GM18867 (cell line): ENCODE measurements around the gene TMEM82.

Experiments
- ATAC-seq: cut with Tn5 transposase; IDR thresholded peaks from one replicate; pipeline ENCODE4 v1.9.1; 2021; ENCODE audit warnings: mild to moderate bottlenecking, moderate library complexity; ENCODE audit not compliant: unreplicated experiment

TMEM82 gene

GRCh38 chr1:15755021-15755645, 12.8 kb downstream of the TMEM82 start:
- no peak for ATAC-seq

GRCh38 chr1:15755646-15756040, 13.3 kb downstream of the TMEM82 start:
- no peak for ATAC-seq

DNA sequence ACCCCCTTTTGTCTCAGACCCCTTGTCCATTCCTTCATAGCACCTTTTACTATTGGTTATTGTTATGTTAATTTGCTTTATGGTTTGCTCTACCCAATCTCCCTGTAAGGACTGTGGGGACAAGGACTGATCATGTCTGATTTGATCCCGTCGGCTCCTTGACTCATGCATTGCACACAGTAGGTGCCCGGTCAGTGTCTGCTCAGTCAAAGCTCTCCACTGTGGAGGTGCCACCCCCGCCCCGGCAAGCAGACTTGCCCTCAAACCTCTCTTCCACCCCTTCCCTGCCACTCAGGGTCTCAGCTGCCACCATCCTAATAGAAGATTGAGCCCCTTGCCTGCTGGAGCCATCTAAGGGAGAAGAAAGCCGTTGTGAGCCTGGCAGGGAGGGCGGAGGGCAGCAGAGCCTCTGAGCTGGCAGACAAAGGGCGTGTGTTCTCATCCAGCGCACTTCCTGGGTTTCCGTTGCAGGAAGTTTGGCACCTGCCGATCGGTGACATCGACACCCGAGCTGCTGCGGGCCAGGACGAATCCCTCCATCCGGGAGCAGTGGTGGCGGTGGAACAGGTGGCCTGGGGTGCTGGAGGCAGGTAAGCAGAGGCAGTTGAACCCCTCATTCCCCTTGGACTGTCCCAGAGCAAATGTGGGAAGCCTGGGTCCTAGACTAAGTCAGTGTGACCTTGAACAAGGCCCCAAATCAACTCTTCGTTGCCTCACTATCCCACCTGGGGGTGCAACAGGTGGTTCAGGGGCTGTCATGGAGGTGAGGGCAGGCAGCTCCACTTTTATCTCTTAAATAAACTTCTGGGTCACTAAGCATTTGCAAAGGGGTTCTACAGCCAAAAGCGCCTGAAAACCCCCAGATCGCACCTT, 14.1 kb downstream of the TMEM82 start:
- no peak for ATAC-seq

DNA sequence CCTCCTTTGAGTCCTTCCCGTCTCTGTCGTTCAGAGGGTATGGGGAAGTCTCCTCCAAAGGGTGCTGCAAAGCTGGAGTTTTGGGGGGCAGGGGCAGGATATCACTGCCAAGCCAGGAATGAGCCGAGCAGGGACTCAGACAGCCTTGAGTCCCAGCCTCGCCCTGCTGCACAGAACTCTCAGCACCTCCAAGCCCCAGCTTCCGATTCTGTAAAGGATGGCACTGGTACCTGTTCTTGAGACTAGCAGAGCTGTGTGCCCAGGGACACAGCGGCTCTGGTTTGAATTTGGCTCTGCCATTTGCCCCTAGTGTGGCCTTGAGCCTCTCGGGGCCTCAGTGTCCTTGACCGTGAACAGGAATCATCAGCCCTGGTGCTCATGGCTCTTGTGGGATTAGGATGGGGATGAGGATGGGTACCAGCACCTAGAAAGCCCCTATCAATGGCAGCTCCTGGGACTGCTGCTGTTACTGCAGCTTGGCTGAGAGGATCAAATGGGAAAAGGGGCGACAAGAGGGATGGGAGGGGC, 14.8 kb downstream of the TMEM82 start:
- no peak for ATAC-seq

DNA sequence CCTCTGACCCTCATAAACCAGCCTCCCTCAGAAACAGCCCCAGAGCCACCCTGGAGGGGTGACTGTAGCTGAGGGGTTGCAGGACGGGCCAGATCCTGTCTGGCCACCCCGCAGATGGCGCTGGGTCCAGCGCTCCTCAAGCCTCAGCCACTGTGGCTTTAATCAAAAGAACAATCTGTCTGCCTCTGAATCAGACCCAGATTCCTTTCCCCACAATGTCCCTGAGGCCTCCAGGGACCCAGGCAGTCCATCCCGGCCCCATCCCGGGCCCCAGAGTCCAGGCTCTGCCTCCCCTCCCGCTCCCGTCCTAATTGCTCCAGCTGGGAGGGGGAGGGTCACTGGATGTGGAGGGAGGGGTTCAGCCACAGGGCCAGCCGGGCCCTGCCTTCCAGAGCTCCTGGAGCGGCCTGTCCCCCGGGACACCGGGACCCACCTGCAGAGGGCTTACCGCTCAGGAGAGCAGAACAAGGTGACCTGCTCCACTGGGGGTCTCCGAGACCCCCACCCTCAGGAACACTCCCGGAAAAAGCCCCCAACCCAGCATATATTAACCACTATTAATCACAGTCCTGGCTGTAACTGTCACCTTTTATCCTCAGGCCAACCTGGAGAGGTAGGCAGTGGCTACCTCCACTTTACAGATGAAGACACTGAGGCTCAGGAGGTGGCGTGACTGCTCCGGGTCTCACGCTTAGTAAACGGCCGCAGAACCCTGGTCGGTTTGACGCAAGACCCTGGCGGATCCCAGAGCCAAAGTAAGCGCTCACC, 15.5 kb downstream of the TMEM82 start:
- no peak for ATAC-seq

- ATAC-seq = no peak
Observed at GRCh38 chr1:15758343-15758931, 16.1 kb downstream of the TMEM82 start, which contains the start of gene FBLIM1. FBLIM1 (plus strand) TSS chr1:15758795; CDS start chr1:15764984, 6,189 bp downstream.

DNA sequence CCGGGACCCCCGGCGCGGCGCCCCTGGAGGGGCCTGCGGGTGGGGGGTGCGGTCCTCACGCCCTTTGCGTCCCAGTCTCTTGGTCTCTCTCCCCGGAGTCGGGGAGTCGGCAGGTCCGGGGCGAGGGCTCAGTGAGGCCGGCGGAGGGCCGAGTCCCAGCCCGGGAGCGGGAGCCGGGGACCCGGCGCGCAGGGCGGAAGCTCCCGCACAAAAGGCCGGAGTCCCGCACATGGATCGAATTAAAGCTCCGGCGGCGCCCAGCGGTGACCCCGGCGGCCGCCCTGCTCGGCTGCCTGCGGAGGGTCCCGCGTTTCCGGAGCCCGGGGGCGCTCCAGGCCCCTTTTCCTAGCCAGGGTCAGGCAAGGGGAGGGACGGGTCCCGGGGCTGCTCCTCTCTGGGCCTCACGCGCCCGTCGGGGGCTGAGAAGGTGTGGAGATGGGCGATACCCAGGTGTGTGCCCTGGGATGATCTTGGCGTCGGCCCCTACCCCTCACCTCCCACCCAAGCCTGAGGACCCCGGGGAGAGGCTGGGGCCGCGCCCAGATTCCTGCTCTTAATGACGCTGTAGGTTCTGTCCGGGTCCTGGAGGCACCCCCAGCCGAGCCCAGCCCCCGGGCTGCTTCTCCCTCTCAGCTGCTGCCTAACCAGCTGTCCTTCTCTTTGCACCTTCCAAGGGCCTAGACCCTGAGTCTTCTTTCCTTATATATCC, 16.8 kb downstream of the TMEM82 start:
- ATAC-seq = no peak

- ATAC-seq = no peak
Observed at GRCh38 chr1:15760520-15761211, 18.4 kb downstream of the TMEM82 start.

DNA sequence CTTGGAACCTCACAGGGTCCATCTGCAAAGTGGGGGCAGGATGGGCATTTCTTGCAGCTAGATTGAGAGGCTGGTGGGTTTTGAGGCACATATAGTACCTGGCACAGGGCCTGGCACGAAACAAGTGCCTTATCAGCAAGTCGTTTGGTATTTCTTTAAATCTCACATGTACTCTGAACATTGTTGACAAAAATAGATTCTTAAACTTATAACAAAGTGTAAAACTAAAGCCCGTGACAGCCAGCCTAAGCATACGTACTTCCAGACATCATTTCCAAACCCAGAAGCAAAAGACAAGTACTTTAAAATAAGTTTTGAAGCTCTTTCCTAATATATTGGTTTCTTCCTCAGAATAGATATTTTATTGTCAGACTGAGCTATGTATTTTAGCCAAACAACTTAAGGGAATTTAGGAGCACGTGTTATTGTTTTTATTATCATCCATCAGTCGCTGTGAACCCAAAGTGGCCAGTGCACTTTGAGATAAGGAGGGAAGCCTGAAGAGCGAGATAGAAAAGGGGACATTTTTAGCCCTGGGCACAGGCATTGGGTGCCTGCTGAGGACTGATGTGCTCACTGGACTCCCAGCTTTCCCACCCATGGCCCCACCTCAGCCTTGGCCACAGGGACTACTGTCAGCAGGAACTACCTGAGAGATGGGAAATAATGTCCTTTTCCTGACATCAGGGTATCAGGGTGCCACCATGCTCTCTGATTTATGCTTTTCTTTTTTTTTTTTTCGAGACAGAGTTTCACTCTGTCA, 19.2 kb downstream of the TMEM82 start:
- ATAC-seq = no peak

DNA sequence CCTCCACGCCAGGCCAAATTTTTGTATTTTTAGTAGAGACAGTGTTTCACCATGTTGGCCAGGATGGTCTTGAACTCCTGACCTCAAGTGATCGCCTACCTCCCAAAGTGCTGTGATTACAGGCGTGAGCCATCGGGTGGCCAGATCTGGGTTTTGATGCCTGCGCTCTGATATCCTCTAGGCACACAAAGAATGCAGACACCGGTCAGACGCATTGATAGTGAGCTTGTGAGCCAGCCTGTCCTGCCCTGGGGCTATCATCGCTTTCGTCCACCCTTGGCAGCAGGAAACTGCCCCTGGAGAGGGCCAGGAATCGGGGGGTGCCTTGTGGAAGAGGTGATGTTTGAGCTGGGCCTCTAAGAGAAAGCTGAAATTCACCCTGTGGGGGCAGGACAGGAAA, 20.2 kb downstream of the TMEM82 start:
- ATAC-seq = no peak

- no peak for ATAC-seq
Observed at GRCh38 chr1:15764269-15764764, 22.0 kb downstream of the TMEM82 start.

GRCh38 chr1:15764890-15765289, 22.6 kb downstream of the TMEM82 start:
- no peak for ATAC-seq

DNA sequence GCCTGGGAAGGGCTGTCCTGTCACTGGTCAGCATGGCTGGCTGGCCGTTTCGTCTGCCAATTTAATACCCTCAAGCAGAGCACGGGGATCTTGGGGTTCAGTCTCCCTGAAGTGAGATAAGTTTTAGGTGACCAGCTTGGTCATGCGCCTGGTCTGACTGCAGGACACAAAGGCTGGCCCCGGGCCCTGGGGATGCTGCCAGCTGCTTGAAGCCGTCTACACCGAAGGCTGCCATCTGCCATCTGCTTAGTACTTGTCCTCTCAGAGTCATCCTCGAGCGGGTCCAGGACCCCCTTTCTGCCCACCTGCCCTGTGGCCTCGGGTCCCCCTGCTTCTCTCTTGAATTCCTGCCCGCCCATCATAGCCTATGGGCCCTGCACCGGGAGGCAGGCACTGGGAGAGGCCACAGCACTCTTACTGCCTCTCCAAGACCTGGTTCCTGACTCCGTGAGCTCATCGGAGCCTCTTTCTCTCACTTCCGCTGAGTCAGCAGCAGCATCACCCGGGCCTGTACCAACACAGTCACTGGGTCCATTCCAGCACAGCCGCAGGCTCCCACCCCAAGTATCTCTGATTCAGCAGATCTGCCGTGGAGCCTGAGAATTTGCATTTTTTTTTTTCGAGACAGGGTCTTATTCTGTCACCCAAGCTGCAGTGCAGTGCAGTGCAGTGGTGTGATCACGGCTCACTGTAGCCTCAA, 23.3 kb downstream of the TMEM82 start:
- ATAC-seq = no peak

GRCh38 chr1:15767941-15768340, 25.6 kb downstream of the TMEM82 start:
- no peak for ATAC-seq

DNA sequence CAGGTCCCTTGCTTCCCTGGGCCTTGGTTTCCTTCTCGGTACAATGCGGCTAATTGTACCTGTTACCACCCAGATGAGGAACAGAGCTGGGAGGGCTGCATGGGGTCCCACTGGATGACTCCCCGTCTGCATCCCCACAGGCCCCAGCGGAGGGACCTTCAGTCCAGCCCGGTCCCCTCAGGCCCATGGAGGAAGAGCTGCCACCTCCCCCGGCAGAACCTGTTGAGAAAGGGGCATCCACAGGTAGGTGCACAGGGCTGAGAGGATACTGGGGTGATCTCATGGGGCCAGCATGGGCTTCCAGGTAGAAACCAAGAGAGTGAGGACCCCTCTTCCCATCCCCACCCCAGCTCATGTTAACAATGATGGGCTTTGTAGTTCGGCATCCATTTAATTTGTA, 26.1 kb downstream of the TMEM82 start:
- no peak for ATAC-seq

DNA sequence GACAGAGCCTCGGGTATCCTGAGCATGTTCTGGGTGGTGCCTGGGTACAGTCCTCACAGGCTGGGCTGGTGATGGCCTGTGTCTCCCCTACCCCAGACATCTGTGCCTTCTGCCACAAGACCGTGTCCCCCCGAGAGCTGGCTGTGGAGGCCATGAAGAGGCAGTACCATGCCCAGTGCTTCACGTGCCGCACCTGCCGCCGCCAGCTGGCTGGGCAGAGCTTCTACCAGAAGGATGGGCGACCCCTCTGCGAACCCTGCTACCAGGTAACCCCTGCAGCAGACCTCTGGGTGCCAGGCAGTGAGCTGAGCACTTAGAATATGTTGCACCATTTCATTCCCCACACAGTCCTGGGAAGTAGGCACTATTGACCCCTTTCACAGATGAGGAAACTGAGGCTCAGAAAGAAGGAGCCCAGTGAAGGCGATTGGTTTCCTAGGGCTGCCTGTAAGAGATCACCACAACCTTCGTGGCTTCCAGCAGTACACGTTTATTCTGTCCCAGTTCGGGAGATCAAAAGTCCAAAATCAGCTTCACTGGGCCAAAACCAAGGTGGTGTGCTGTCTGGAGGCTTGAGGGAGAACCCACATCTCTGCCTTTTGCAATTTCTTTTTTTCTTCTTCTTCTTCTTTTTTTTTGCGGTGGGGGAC, 28.1 kb downstream of the TMEM82 start:
- no peak for ATAC-seq

- ATAC-seq = no peak
Observed at GRCh38 chr1:15771836-15772515, 29.7 kb downstream of the TMEM82 start.
